ENCODE measurements around the gene PRKCD. TPM values are rescaled to one million over a fixed set of nuclear protein-coding genes. Genes with fewer than 3 reads are reported as not detected.

PRKCD gene
- total RNA-seq, 2 experiments from 2014 or later = 19.9 to 23.5 TPM

DNA sequence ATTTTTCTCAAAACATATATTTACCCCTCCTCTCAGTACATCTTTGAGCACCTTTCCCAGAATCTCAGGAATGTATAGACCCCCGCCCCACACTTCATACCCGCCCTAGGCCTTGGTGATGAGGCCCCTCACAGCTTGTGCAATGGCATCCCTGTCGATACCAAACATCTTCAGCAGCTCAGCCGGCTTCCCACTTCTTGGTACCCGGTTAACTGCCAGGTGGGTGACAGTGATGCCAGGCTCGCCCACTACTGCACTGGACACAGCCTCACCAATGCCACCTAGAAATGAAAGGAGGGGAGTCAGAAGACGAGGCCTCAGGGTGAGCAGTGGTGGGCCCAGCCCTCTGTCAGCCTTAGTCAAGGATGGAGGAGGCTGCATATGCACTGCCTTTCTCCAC, 64.6 kb downstream of the PRKCD start:
- no peak for DNase-seq
- H3K4me1 Mint-ChIP-seq = no peaks in the 10 kb centered on the region
- no peak overlapping the region for H3K4me3 Mint-ChIP-seq
- H3K27me3 Mint-ChIP-seq = no peaks in the 10 kb centered on the region
- H3K9me3 Mint-ChIP-seq = no peaks in the 10 kb centered on the region
- CTCF ChIA-PET = no interaction called here
- H3K27ac Mint-ChIP-seq = no peak overlapping the region
- POLR2A ChIA-PET = no interaction called here
- H3K36me3 Mint-ChIP-seq (ENCODE audit: low read depth) = peaks cover 29% of the 10 kb centered on the region

DNA sequence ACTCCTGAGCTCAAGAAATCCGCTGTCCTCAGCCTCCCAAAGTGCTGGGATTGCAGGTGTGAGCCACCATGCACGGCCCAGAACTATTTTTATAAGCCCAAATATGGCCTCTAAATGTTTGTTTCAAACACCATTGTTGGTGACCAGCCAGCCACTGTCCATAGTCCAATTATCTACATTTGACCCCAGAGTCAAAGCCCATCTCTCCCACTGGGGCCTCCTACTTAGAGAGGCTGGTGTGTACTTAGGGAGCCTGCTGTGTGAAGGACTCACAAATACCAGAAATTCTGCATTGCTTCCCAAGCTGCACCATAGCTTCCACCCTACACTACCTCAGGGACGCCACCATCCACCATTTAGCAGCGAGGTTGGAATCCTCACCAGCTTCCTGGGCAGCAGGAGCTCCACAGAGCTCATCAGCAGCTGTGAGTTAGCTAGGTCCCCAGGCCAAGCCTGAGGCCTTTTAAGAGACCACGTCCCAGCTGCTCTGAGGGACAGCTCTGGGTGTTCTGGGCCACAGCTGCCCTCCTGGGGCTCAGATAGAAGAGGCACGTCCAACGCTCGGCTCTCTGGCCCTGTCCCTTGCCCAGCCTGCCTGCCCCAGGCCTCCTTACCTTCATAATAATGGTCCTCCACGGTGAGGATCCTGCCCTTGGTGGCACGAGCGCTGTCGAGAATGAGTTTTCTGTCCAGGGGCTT, 65.3 kb downstream of the PRKCD start:
- H3K36me3 Mint-ChIP-seq (ENCODE audit: low read depth) = peaks cover 29% of the 10 kb centered on the region
- H3K27ac Mint-ChIP-seq = no peak overlapping the region
- no peak overlapping the region for H3K4me3 Mint-ChIP-seq
- no peak for DNase-seq
- ChIA-PET CTCF (interaction anchor here (0.8 to 1.0 kb wide), 4 partner anchors 9 to 33 kb away, joined by 3 to 6 read pairs (median 3); no protein-coding TSS in a partner anchor), POLR2A (no interaction called here)
- H3K4me1 Mint-ChIP-seq = no peaks in the 10 kb centered on the region
- no peaks in the 10 kb centered on the region for H3K27me3 Mint-ChIP-seq
- no peaks in the 10 kb centered on the region for H3K9me3 Mint-ChIP-seq

GRCh38 chr3:53226841-53227407, 65.9 kb downstream of the PRKCD start:
- ChIA-PET POLR2A (no interaction called here), CTCF (interaction anchor here (0.8 to 1.0 kb wide), 4 partner anchors 8 to 34 kb away, joined by 3 to 6 read pairs (median 3); no protein-coding TSS in a partner anchor)
- no peaks in the 10 kb centered on the region for H3K9me3 Mint-ChIP-seq
- no peaks in the 10 kb centered on the region for H3K27me3 Mint-ChIP-seq
- no peak overlapping the region for H3K27ac Mint-ChIP-seq
- H3K4me3 Mint-ChIP-seq = no peak overlapping the region
- no peak for DNase-seq
- H3K4me1 Mint-ChIP-seq = no peaks in the 10 kb centered on the region
- peaks cover 29% of the 10 kb centered on the region for H3K36me3 Mint-ChIP-seq (ENCODE audit: low read depth)

- Mint-ChIP-seq H3K27ac (no peak overlapping the region), H3K36me3 (ENCODE audit: low read depth) (peaks cover 34% of the 10 kb centered on the region)
Measured at GRCh38 chr3:53227993-53228885, 67.2 kb downstream of the PRKCD start.

GRCh38 chr3:53229171-53229570, 68.2 kb downstream of the PRKCD start:
- Mint-ChIP-seq H3K4me1 (peaks cover 2% of the 10 kb centered on the region), H3K9me3 (no peaks in the 10 kb centered on the region), H3K27me3 (no peaks in the 10 kb centered on the region), H3K36me3 (ENCODE audit: low read depth) (peaks cover 38% of the 10 kb centered on the region), H3K27ac (no peak overlapping the region), H3K4me3 (no peak overlapping the region)
- no peak for DNase-seq
- CTCF ChIA-PET = interaction anchor here (0.6 kb wide), 1 partner anchor 788 kb away, joined by 3 read pairs; no protein-coding TSS in a partner anchor
- POLR2A ChIA-PET = no interaction called here

More at GRCh38 chr3:53227993-53228885, 67.2 kb downstream of the PRKCD start:
- CTCF ChIA-PET = no interaction called here
- no peak overlapping the region for H3K4me3 Mint-ChIP-seq
- POLR2A ChIA-PET = no interaction called here
- H3K27me3 Mint-ChIP-seq = no peaks in the 10 kb centered on the region
- H3K4me1 Mint-ChIP-seq = no peaks in the 10 kb centered on the region
- no peak for DNase-seq
- no peaks in the 10 kb centered on the region for H3K9me3 Mint-ChIP-seq

DNA sequence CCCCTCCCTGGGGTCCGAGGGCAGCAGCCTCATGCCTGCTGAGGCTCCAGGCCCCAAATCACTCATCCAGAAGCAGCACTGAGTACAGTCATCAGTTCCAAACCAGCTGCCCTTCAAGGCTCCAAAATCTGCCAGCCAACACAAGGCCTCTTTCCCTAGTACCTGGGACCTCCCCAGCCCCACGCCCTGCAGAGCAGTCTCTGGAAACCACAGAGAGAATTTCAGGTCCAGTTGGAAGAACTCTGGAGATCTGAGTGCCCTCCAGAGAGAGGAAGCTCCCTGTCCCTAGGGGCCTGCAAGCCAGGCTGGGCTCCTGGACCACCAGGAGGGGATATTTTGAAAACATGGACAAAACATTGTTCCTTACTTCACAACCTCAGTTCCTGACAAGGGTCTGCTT, 68.6 kb downstream of the PRKCD start:
- POLR2A ChIA-PET = no interaction called here
- H3K9me3 Mint-ChIP-seq = no peaks in the 10 kb centered on the region
- no peak overlapping the region for H3K27ac Mint-ChIP-seq
- H3K27me3 Mint-ChIP-seq = no peaks in the 10 kb centered on the region
- peaks cover 6% of the 10 kb centered on the region for H3K4me1 Mint-ChIP-seq
- H3K36me3 Mint-ChIP-seq (ENCODE audit: low read depth) = peaks cover 40% of the 10 kb centered on the region
- CTCF ChIA-PET = interaction anchor here (0.6 kb wide), 1 partner anchor 788 kb away, joined by 3 read pairs; no protein-coding TSS in a partner anchor
- no peak for DNase-seq
- H3K4me3 Mint-ChIP-seq = no peak overlapping the region

DNA sequence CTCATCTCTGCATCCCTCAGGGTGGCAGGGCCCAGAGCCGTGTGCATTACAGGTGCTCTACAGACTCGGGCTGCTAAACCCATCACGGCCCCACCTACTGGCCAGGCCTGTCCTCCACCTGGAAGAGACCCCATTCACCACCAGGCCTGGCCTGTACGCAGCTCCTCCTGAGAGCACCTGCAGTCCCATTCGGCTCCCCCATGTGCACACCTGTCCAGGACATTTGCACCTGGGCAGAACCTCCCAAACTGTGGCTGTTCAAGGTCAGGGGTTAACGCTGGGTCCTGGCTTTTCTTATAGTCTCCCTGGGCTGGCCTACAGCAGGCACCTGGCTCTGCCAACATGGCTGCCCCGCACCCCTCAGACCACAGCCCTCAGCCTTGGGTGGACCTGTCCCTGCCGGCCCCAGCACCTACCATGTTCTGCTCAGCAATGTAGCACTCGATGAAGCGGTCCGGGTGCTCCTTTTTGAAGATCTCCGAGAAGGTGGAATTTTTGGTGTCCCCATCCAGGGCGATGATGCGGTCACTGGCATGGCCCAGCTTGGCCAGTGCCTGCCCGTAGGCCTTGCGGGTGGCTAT, 69.1 kb downstream of the PRKCD start:
- no peaks in the 10 kb centered on the region for H3K9me3 Mint-ChIP-seq
- H3K4me3 Mint-ChIP-seq = no peak overlapping the region
- H3K27ac Mint-ChIP-seq = no peak overlapping the region
- peaks cover 10% of the 10 kb centered on the region for H3K4me1 Mint-ChIP-seq
- H3K36me3 Mint-ChIP-seq (ENCODE audit: low read depth) = peaks cover 40% of the 10 kb centered on the region
- DNase-seq = no peak
- H3K27me3 Mint-ChIP-seq = no peaks in the 10 kb centered on the region
- ChIA-PET CTCF (no interaction called here), POLR2A (no interaction called here)

GRCh38 chr3:53230789-53231188, 69.8 kb downstream of the PRKCD start:
- H3K4me3 Mint-ChIP-seq = no peak overlapping the region
- POLR2A ChIA-PET = no interaction called here
- H3K27me3 Mint-ChIP-seq = no peaks in the 10 kb centered on the region
- no peak overlapping the region for H3K27ac Mint-ChIP-seq
- H3K36me3 Mint-ChIP-seq (ENCODE audit: low read depth) = peaks cover 39% of the 10 kb centered on the region
- DNase-seq = no peak
- peaks cover 16% of the 10 kb centered on the region for H3K4me1 Mint-ChIP-seq
- no peaks in the 10 kb centered on the region for H3K9me3 Mint-ChIP-seq
- CTCF ChIA-PET = interaction anchor here (0.5 kb wide), 1 partner anchor 178 kb away, joined by 6 read pairs; no protein-coding TSS in a partner anchor

- H3K27ac Mint-ChIP-seq = no peak overlapping the region
- no peaks in the 10 kb centered on the region for H3K27me3 Mint-ChIP-seq
- ChIA-PET CTCF (interaction anchor here (0.5 to 1.0 kb wide), 3 partner anchors 23 to 645 kb away, joined by 3 to 6 read pairs (median 3); no protein-coding TSS in a partner anchor), POLR2A (no interaction called here)
- peaks cover 32% of the 10 kb centered on the region for H3K36me3 Mint-ChIP-seq (ENCODE audit: low read depth)
- DNase-seq = no peak
- H3K9me3 Mint-ChIP-seq = no peaks in the 10 kb centered on the region
- H3K4me3 Mint-ChIP-seq = no peak overlapping the region
- peaks cover 25% of the 10 kb centered on the region for H3K4me1 Mint-ChIP-seq
Measured at GRCh38 chr3:53231532-53232511, 70.8 kb downstream of the PRKCD start.

DNA sequence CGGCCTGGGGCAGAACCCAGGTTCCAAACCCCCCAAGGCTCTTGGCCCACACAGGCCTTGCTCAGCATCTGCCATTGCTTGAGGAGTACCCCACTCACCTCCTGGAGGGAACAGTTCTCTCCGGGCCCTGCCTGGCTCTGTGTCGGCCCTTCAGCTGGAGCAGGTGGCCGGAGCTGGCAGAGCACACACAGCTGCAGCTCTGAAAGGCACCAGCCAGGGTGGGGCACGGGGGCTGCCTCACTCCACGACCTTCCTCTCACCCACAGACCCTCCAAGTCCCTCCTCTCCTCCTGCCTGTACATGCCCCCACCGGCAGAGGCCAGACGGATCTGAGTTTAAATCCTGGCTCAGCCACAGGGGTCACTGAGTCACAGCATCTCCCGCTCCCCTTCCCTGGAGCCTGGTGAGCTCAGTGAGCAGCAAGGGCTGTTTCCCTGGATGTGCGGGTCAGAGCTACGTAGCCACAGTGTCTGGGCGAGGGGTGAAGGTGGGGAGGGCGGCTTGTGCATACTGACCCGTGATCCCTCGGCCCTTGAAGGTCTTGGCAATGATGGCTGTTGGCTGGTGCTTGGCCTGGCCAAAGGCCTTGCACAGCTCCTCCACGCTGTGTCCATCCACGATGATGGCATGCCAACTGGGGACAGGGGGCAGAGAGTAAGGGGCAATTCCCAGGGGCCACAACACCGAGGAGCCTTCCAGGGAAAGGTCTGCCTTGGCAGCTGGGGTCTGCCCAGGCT, 71.8 kb downstream of the PRKCD start:
- ChIA-PET POLR2A (no interaction called here), CTCF (interaction anchor here (1.0 to 1.4 kb wide), 6 partner anchors 9 to 95 kb away, joined by 3 to 5 read pairs (median 3); no protein-coding TSS in a partner anchor)
- no peak overlapping the region for H3K4me3 Mint-ChIP-seq
- H3K4me1 Mint-ChIP-seq = peaks cover 25% of the 10 kb centered on the region
- H3K27me3 Mint-ChIP-seq = no peaks in the 10 kb centered on the region
- no peaks in the 10 kb centered on the region for H3K9me3 Mint-ChIP-seq
- no peak for DNase-seq
- no peak overlapping the region for H3K27ac Mint-ChIP-seq
- H3K36me3 Mint-ChIP-seq (ENCODE audit: low read depth) = peaks cover 23% of the 10 kb centered on the region

- Mint-ChIP-seq H3K36me3 (ENCODE audit: low read depth) (peaks cover 22% of the 10 kb centered on the region), H3K27ac (peak overlapping the region; percentile 71), H3K9me3 (no peaks in the 10 kb centered on the region), H3K4me1 (peaks cover 25% of the 10 kb centered on the region), H3K27me3 (no peaks in the 10 kb centered on the region), H3K4me3 (no peak overlapping the region)
- ChIA-PET POLR2A (interaction anchor here (0.7 kb wide), 1 partner anchor 30 kb away, joined by 4 read pairs; no protein-coding TSS in a partner anchor), CTCF (interaction anchor here (0.9 to 1.4 kb wide), 3 partner anchors 8 to 18 kb away, joined by 3 to 4 read pairs (median 3); no protein-coding TSS in a partner anchor)
- DNase-seq = no peak
Measured at GRCh38 chr3:53234130-53234840, 73.3 kb downstream of the PRKCD start.
